Neutrophil (primary cell): ENCODE results near the gene PRKAR2A.
"Not testable (repeated sequence)": the region's sequence is repeated elsewhere in the genome, so short reads cannot be mapped to it uniquely, and the experiment has no call there.

Source experiments
- H3K27ac ChIP-seq: fragments of 200-600 bp; sonication (generic); 2 replicates; pipeline ENCODE4 v1.5.1; 2016; ENCODE audit warnings: mild to moderate bottlenecking, moderate library complexity
- H3K27me3 ChIP-seq: fragments of 200-600 bp; sonication (generic); 2 replicates; pipeline ENCODE4 v1.6.0; 2016; ENCODE audit warnings: mild to moderate bottlenecking
- H3K36me3 ChIP-seq: fragments of 200-600 bp; sonication (generic); 2 replicates; pipeline ENCODE4 v1.5.1; 2017
- H3K4me1 ChIP-seq, 2 experiments: fragments of 200-600 bp in 1 of 2; sonication (generic) in 1 of 2; 1 replicate in 1 of 2; 2 replicates in 1 of 2; pipeline versions ENCODE4 v1.5.1 to v1.6.1; 2013 to 2016; ENCODE audit warnings: low read depth in 1 of 2, low read length in 1 of 2, mild to moderate bottlenecking in 1 of 2, moderate library complexity in 1 of 2; ENCODE audit not compliant: control insufficient read depth in 1 of 2, insufficient read depth in 1 of 2
- H3K4me3 ChIP-seq, 2 experiments: fragments of 200-600 bp in 1 of 2; sonication (generic) in 1 of 2; 1 replicate in 1 of 2; 2 replicates in 1 of 2; pipeline ENCODE4 v1.5.1; 2013 to 2016; ENCODE audit warnings: low read depth in 1 of 2, low read length in 1 of 2, mild to moderate bottlenecking in 1 of 2, moderate library complexity in 1 of 2
- H3K9me3 ChIP-seq: fragments of 200-600 bp; sonication (generic); 2 replicates; pipeline ENCODE4 v1.5.1; 2016
- CTCF ChIP-seq: fragments of 200-600 bp; sonication (generic); IDR thresholded peaks from 2 replicates; pipeline ENCODE4 v1.5.1; 2016; ENCODE audit warnings: antibody characterized with exemption

Gene PRKAR2A

GRCh38 chr3:48798998-48799397 is 48.7 kb downstream of the PRKAR2A start:
- Histone ChIP-seq H3K4me3 (no peak overlapping the region), H3K36me3 (no peaks in the 10 kb centered on the region), H3K27ac (no peak overlapping the region), H3K9me3 (no peaks in the 10 kb centered on the region), H3K27me3 (no peaks in the 10 kb centered on the region), H3K4me1 (no peaks in the 10 kb centered on the region)
- TF ChIP-seq CTCF, result no peak

- no peaks in the 10 kb centered on the region for H3K27me3 ChIP-seq
- no peaks in the 10 kb centered on the region for H3K36me3 ChIP-seq
- no peaks in the 10 kb centered on the region for H3K4me1 ChIP-seq
- TF ChIP-seq CTCF, result no peak
- no peaks in the 10 kb centered on the region for H3K9me3 ChIP-seq
- H3K27ac ChIP-seq, result no peak overlapping the region
- no peak overlapping the region for H3K4me3 ChIP-seq
These were observed 50.0 kb downstream of the PRKAR2A start for GRCh38 chr3:48797626-48798025.

GRCh38 chr3:48795997-48796732 is 51.5 kb downstream of the PRKAR2A start:
- no peaks in the 10 kb centered on the region for H3K4me1 ChIP-seq
- no peak overlapping the region for H3K4me3 ChIP-seq
- H3K27ac ChIP-seq, result no peak overlapping the region
- no peaks in the 10 kb centered on the region for H3K9me3 ChIP-seq
- TF ChIP-seq CTCF, result no peak
- H3K36me3 ChIP-seq, result no peaks in the 10 kb centered on the region
- H3K27me3 ChIP-seq, result no peaks in the 10 kb centered on the region

- H3K27ac ChIP-seq, H3K4me3 ChIP-seq, H3K4me1 ChIP-seq, H3K27me3 ChIP-seq, H3K9me3 ChIP-seq: not testable (repeated sequence)
- H3K36me3 ChIP-seq, result peaks cover 15% of the 10 kb centered on the region
These were observed 54.2 kb downstream of the PRKAR2A start for GRCh38 chr3:48793484-48793883.

GRCh38 chr3:48789665-48790064 is 58.0 kb downstream of the PRKAR2A start:
- H3K4me1 ChIP-seq, result no peaks in the 10 kb centered on the region
- no peak overlapping the region for H3K27ac ChIP-seq
- TF ChIP-seq CTCF, result no peak
- H3K27me3 ChIP-seq, result no peaks in the 10 kb centered on the region
- H3K4me3 ChIP-seq, result no peak overlapping the region
- H3K9me3 ChIP-seq, result no peaks in the 10 kb centered on the region
- H3K36me3 ChIP-seq, result peaks cover 22% of the 10 kb centered on the region

GRCh38 chr3:48788544-48789162 is 59.0 kb downstream of the PRKAR2A start:
- H3K4me3 ChIP-seq, result no peak overlapping the region
- peaks cover 28% of the 10 kb centered on the region for H3K36me3 ChIP-seq
- H3K27ac ChIP-seq, result no peak overlapping the region
- no peaks in the 10 kb centered on the region for H3K4me1 ChIP-seq
- H3K9me3 ChIP-seq, result no peaks in the 10 kb centered on the region
- no peak for TF ChIP-seq CTCF
- no peaks in the 10 kb centered on the region for H3K27me3 ChIP-seq
